Non-pigmented ciliary epithelial cell (primary cell): ENCODE data around the gene OR2F2.
A peak's percentile ranks its signal among the peaks of the same experiment; 100 is the strongest.

ENCODE experiments used
- DNase-seq: peaks from one replicate; pipeline ENCODE4 v3.0.0-alpha.2; 2010; ENCODE audit warnings: low read depth

OR2F2 gene

GRCh38 chr7:143979359-143979758, 44.3 kb downstream of the OR2F2 start:
- DNase-seq, result peak; percentile 55

GRCh38 chr7:143979998-143980397, 45.0 kb downstream of the OR2F2 start:
- no peak for DNase-seq

- no peak for DNase-seq
Measured at GRCh38 chr7:143980746-143981510, 45.9 kb downstream of the OR2F2 start.

- no peak for DNase-seq
Measured at GRCh38 chr7:143983960-143984359, 48.9 kb downstream of the OR2F2 start.
